PC-3 (cell line): Measurements from ENCODE around the gene CYP19A1.

ENCODE experiments used
- EZH2 ChIP-seq: fragments of 300-600 bp; sonication (generic); IDR thresholded peaks from one replicate; pipeline ENCODE4 v1.6.1; 2017; ENCODE audit warnings: antibody characterized with exemption, mild to moderate bottlenecking, low read length; ENCODE audit not compliant: unreplicated experiment
- TF ChIP-seq, protein P1 (sequence below): fragments of 300-600 bp; sonication (generic); conservative IDR thresholded peaks from 2 replicates; pipeline ENCODE4 v1.5.1; 2017; ENCODE audit warnings: antibody characterized with exemption, low read depth, mild to moderate bottlenecking, low read length

DNA sequence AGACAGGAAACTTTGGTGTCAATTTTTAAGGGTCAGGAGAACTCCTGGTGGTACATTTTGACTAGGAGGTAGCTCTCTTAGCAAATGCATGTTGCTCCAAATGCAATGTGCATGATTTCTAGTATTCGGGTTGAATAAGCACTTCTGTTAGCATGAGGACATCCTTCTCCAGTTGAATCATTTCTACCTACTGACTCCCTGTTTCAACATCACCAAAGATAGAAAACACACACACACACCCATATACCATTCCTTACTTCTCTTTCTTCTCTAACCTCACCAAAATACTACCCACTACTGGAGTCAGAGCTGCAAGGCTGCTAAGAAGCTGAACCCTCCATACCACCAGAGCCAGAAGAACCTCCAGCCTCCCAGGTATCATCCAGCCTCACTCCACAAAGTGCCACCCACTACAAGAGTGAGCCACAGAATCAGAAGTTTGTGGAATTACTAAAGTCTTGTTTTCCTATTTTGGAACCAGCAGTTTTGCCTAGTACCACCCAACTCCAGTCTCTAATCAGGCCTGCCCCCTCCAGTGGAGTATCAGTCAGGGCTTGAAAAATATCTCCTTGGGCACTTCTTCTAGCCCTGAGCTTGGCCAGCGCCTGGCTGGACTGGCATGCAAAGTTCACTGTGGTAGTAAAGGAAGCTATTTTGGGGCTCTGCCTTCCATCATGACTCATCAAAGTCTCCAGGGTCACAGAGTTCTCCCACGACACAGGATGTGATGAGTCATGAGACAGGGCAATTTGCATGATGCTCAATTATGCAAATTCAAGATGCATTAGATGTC lies 110.3 kb downstream of the CYP19A1 start:
- TF ChIP-seq, protein P1, sequence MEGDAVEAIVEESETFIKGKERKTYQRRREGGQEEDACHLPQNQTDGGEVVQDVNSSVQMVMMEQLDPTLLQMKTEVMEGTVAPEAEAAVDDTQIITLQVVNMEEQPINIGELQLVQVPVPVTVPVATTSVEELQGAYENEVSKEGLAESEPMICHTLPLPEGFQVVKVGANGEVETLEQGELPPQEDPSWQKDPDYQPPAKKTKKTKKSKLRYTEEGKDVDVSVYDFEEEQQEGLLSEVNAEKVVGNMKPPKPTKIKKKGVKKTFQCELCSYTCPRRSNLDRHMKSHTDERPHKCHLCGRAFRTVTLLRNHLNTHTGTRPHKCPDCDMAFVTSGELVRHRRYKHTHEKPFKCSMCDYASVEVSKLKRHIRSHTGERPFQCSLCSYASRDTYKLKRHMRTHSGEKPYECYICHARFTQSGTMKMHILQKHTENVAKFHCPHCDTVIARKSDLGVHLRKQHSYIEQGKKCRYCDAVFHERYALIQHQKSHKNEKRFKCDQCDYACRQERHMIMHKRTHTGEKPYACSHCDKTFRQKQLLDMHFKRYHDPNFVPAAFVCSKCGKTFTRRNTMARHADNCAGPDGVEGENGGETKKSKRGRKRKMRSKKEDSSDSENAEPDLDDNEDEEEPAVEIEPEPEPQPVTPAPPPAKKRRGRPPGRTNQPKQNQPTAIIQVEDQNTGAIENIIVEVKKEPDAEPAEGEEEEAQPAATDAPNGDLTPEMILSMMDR = no peak
- TF ChIP-seq EZH2 = no peak
